Measurements from ENCODE around the gene SNAI1. TPM values are rescaled to one million over a fixed set of nuclear protein-coding genes. Genes with fewer than 3 reads are reported as not detected.
A peak's percentile ranks its signal among the peaks of the same experiment; 100 is the strongest.

The SNAI1 gene
- total and polyA plus RNA-seq, 2 of the 4 experiments (the other 2 are of a cell fraction): 0.54 to 13.7 TPM

GRCh38 chr20:49984426-49985153 lies 1.8 kb downstream of the SNAI1 start:
- intact Hi-C loops (cut with micrococcal nuclease): loop anchor here (2.0 kb wide), 1 partner anchor 46 kb away; no protein-coding TSS in a partner anchor
- Histone ChIP-seq H3K4ac (ENCODE audit: low read depth, low read length) (peak overlapping the region; percentile 71), H2AK9ac (replicated peaks; ENCODE audit: low read depth, low read length, poor library complexity) (peak overlapping the region; percentile 86), H3K79me1 (ENCODE audit: low read depth in 1 of 2, low read length in 2 of 2) (peaks cover 8 to 64% of the 10 kb centered on the region in 2 experiments; a peak in 3 of 4 replicates), H2AK5ac (ENCODE audit: low read depth, low read length) (peak overlapping the region; percentile 76; the same call in 1 of the 2 replicates), H3K4me1 (ENCODE audit: control insufficient read depth, insufficient read depth, low read length) (peaks cover 38% of the 10 kb centered on the region), H3K14ac (replicated peaks; ENCODE audit: low read depth, low read length) (peak overlapping the region; percentile 96), H3K4me2 (ENCODE audit: low read depth, low read length) (peak overlapping the region; percentile 98), H4K20me1 (ENCODE audit: insufficient read depth, low read length) (peaks cover 7% of the 10 kb centered on the region), H4K5ac (ENCODE audit: low read depth, low read length) (0 out of 2 replicates have a peak overlapping the region, but pooled peaks have one; percentile 1), H2AFZ (replicated peaks; ENCODE audit: low read length, poor library complexity) (peak overlapping the region; percentile 82), H2BK20ac (ENCODE audit: low read depth, low read length) (no peak overlapping the region), H3K9me3 (ENCODE audit: control insufficient read depth, insufficient read depth, low read length) (no peaks in the 10 kb centered on the region), H2BK5ac (ENCODE audit: low read depth, low read length, poor library complexity, severe bottlenecking) (peak overlapping the region; percentile 31), H3K56ac (ENCODE audit: extremely low read depth, insufficient read depth, low read length) (0 out of 2 replicates have a peak overlapping the region, but pooled peaks have one; percentile 22), H3K27ac (ENCODE audit: insufficient read depth, low read length) (peak overlapping the region; percentile 80), H2BK120ac (ENCODE audit: low read depth, low read length) (peak overlapping the region; percentile 35), H4K91ac (ENCODE audit: insufficient read depth, low read depth, low read length) (peak overlapping the region; percentile 20), H3K18ac (ENCODE audit: low read depth, low read length) (no peak overlapping the region; the same call in 1 of the 2 replicates), H3K9ac (ENCODE audit: low read depth, low read length) (peak overlapping the region; percentile 93), H3K27me3 (ENCODE audit: control insufficient read depth, insufficient read depth, low read length) (no peaks in the 10 kb centered on the region), H4K8ac (ENCODE audit: low read depth in 2 of 2, low read length in 2 of 2) (peak overlapping the region; percentile 41 to 71; a peak in 3 of 4 replicates), H3K9me1 (ENCODE audit: insufficient read depth, low read length) (peaks cover 16% of the 10 kb centered on the region), H3K23ac (ENCODE audit: low read depth, low read length) (peak overlapping the region; percentile 86), H2BK15ac (ENCODE audit: low read depth, low read length) (no peak overlapping the region), H3K4me3 (ENCODE audit: insufficient read depth, low read depth, low read length) (peak overlapping the region; percentile 92), H3K36me3 (ENCODE audit: control insufficient read depth, insufficient read depth, low read length) (peaks cover 15% of the 10 kb centered on the region)
- WGBS, 2 experiments (ENCODE audit: extremely low coverage in 2 of 2, insufficient read length in 1 of 2): 0% methylated on average over 1 of the region's 13 CpGs; no CpG with 5 or more reads in 1 of the 2 experiments
- ChIA-PET CTCF (interaction anchor here (2.2 kb wide), 1 partner anchor 86 kb away, joined by 17 read pairs; no protein-coding TSS in a partner anchor), POLR2A (ENCODE audit: unreplicated experiment) (interaction anchor here (0.7 to 1.1 kb wide), 2 partner anchors 86 to 87 kb away, joined by 3 read pairs; no protein-coding TSS in a partner anchor)
- DNase-seq: no peak
- BruUV-seq (replicated peaks): TSS peak; percentile 56
- in situ Hi-C loops (cut with MboI; ENCODE audit: low sequenced_read_pairs): loop anchor here (5.0 kb wide), 2 partner anchors 88 to 193 kb away; no protein-coding TSS in a partner anchor
- dilution Hi-C loops (cut with HindIII; ENCODE audit: low sequenced_read_pairs, unreplicated experiment): no loop called here
- no peak for TF ChIP-seq MAFK (IDR thresholded peaks at IDR 0.05; ENCODE audit: low read depth, low read length)
- TF ChIP-seq, protein P1, sequence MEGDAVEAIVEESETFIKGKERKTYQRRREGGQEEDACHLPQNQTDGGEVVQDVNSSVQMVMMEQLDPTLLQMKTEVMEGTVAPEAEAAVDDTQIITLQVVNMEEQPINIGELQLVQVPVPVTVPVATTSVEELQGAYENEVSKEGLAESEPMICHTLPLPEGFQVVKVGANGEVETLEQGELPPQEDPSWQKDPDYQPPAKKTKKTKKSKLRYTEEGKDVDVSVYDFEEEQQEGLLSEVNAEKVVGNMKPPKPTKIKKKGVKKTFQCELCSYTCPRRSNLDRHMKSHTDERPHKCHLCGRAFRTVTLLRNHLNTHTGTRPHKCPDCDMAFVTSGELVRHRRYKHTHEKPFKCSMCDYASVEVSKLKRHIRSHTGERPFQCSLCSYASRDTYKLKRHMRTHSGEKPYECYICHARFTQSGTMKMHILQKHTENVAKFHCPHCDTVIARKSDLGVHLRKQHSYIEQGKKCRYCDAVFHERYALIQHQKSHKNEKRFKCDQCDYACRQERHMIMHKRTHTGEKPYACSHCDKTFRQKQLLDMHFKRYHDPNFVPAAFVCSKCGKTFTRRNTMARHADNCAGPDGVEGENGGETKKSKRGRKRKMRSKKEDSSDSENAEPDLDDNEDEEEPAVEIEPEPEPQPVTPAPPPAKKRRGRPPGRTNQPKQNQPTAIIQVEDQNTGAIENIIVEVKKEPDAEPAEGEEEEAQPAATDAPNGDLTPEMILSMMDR (conservative IDR thresholded peaks at IDR 0.05; ENCODE audit: low read depth, low read length): no peak
- 0 out of 2 replicates have a peak, but pooled peaks have one; percentile 36 for TF ChIP-seq CHD1 (IDR thresholded peaks at IDR 0.05; ENCODE audit: low read depth, low read length)
- TF ChIP-seq POLR2A (IDR thresholded peaks at IDR 0.05; ENCODE audit: low read depth, low read length): peak; percentile 11; the same call in 1 of the 2 replicates
- ATAC-seq (ENCODE audit: low read depth): no peak

Measured in IMR-90 (cell line).